Activated CD8-positive, alpha-beta memory T cell treated with anti-CD3 and anti-CD28 coated beads for 48 hours (primary cell): ENCODE results near the gene HTR1E.
"Not testable (repeated sequence)": the region's sequence is repeated elsewhere in the genome, so short reads cannot be mapped to it uniquely, and the experiment has no call there.

Experiments
- DNase-seq, 3 experiments: peaks; one replicate each; pipeline ENCODE4 v3.0.0-alpha.2; 2020; ENCODE audit warnings: low read depth in 2 of 3, low spot score in 2 of 3

The HTR1E gene

GRCh38 chr6:86969573-86969972, 32.2 kb downstream of the HTR1E start:
- no peak for DNase-seq

GRCh38 chr6:86973088-86973487, 35.8 kb downstream of the HTR1E start:
- no peak for DNase-seq

GRCh38 chr6:86978251-86978650, 40.9 kb downstream of the HTR1E start:
- no peak for DNase-seq

- DNase-seq: no peak
These were observed 64.2 kb downstream of the HTR1E start for GRCh38 chr6:87001494-87001893.

- DNase-seq: not testable (repeated sequence)
These were observed 65.1 kb downstream of the HTR1E start for GRCh38 chr6:87002391-87002790.

- DNase-seq: not testable (repeated sequence)
These were observed 69.2 kb downstream of the HTR1E start for GRCh38 chr6:87006541-87006940.

GRCh38 chr6:87009581-87009980, 72.3 kb downstream of the HTR1E start:
- not testable (repeated sequence) for DNase-seq

GRCh38 chr6:87012035-87012434, 74.7 kb downstream of the HTR1E start:
- DNase-seq: no peak

- no peak for DNase-seq
These were observed 75.4 kb downstream of the HTR1E start for GRCh38 chr6:87012743-87013142.

- no peak for DNase-seq
These were observed 79.4 kb downstream of the HTR1E start for GRCh38 chr6:87016772-87017171.

- DNase-seq: no peak
These were observed 89.7 kb downstream of the HTR1E start for GRCh38 chr6:87027021-87027420.

GRCh38 chr6:87029711-87030314, 92.5 kb downstream of the HTR1E start:
- no peak for DNase-seq

GRCh38 chr6:87040729-87041128, 103.4 kb downstream of the HTR1E start:
- no peak for DNase-seq

- DNase-seq: no peak
These were observed 108.3 kb downstream of the HTR1E start for GRCh38 chr6:87045521-87046075.

- no peak for DNase-seq
These were observed 112.5 kb downstream of the HTR1E start for GRCh38 chr6:87049779-87050178.

GRCh38 chr6:87053312-87053711, 116.0 kb downstream of the HTR1E start:
- DNase-seq: no peak

- no peak for DNase-seq
These were observed 117.0 kb downstream of the HTR1E start for GRCh38 chr6:87054143-87054833.

- no peak for DNase-seq
These were observed 122.6 kb downstream of the HTR1E start for GRCh38 chr6:87059943-87060342.

GRCh38 chr6:87065117-87065516, 127.8 kb downstream of the HTR1E start:
- no peak for DNase-seq
